Stimulated activated CD8-positive, alpha-beta memory T cell treated with anti-CD3 and anti-CD28 coated beads, Interleukin-2, amount 100 ng/mL, for 48 hours (primary cell): Measurements from ENCODE around the gene SCUBE1.

ENCODE experiments used
- DNase-seq, 2 donors: peaks; one replicate each; pipeline ENCODE4 v3.0.0-alpha.2; 2020; ENCODE audit warnings: low read depth in 2 of 2

Gene SCUBE1

DNA sequence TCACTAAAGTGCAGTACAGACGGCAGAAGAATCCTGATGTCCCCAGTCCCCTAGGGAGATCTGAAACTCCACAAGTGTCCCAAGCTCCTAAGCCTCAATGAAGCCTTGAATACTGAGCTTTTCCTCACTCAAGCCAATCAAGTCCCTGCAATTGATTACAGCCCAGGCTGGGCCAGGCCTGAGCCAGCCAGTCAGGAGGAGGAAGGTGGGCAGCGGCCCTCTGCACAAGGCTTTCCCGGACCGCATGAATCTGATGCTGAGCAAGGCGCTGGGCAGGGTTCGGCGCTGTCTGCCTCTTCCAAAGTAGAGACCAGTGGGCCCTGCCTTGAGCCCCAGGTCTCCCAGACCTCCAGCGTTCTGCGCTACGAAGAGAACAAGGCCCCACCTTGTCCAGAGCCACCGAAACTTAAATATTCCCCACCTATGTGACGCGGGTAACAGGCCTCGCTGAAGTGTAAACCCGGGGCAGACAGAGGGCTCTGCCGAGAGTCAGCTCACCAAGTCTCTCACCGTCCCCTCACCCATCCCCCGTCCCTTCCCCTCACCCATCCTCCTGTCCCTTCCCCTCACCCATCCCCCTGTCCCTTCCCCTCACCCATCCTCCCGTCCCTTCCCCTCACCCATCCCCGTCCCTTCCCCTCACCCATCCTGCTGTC, 63.2 kb downstream of the SCUBE1 start:
- no peak for DNase-seq

DNA sequence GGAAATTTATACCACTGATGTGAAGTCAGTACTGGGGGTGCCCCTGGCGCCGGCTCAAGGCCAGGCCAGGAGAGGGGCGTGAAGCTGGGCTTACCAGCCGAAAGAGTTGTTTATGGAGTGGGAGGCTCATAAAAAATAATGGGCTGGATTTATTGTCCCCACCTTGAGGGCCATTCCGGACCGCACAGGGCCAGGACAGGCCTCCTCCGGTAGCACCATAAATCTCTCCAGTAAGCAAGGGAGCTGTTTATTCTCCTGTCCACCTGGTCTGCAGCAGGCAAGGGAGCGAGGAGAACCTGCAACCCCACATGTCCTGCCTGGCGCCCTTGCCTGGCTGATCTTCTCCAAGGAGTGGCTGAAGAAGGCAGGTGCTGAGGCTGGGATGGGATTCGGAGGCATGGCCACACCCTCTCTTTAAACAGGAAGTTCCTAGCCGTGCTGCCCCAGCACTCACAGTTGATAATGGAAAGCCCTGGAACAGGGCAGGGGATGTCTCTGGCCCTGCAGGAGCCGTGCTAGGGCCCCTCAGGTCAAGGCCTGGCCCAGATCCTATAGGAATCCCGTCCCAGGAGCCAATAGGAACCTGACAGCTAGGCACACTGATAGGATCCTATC, 65.1 kb downstream of the SCUBE1 start:
- no peak for DNase-seq

DNA sequence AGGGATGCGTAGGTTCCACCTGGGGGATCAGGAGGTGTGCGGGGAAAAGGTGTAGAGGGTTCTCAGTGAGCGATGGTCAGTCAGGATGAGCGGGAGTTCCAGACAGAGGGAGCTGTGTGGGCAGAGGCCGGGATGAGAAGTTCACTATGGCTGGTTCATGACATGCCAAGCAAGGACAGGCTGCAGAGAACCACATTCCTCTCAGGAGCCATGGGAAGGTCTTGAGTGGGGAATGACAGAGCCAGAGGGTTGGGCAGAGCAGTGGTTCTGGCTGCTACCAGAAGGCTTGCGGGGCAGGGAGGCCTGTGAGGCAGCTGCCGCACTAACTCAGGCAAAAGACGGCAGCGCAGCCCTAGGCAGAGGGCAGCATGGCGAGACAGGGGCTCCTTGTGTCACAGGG, 66.1 kb downstream of the SCUBE1 start:
- DNase-seq, result no peak

DNA sequence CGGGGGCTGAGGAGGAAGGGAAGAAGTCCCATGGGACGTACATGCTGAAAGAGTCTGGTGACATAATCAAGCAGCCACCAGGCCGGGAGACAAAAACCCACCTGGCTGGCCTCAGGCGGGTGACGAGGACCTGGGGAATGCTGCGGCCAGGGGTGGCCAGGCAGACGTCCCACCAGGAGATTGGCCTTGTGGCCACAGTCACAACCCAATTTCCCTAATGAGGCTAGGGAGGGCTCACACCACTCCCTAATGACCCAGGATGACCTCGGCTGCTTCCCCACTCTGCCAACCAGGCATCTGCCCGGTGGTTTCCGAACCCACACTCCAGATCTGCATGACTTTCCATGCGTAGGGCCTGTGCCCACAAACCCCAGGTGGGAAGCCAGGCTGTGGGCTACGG, 66.9 kb downstream of the SCUBE1 start:
- DNase-seq, result no peak

DNA sequence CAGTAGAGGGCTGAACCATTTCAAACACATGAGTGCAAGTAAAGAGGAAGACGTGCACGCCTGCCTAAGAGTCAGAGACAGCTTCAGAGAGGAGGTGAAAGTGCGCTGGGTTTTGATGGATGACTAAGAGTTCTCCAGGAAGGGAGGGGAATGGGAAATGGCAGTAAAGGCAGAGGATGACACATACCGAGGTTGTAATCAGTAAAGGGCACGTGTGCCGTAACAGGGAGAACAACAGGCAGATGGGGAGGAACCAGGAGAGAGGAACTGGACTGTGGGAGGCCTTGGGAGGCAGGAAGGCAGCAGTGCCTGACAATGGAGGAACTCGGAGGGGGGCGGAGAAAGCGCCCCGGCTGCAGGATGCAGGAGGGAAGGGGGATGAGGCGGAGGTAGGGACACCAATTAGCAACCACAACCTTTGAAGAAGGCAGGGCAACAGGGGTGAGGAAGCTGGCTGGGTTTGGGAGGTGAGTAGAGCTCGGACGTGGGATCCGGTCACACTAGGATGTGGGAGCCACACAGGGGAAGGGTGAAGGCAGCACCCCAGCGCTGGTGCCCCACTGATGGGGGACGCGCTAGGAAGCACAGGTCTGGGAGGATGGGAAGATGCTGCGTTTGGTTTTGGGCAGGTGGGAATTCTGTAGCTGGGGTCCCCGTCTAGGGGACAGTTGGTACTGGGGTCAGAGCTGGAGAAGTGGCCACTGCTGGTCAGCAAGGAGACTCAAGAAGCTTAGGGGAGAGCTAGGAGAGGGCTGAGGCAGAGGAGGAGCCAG, 67.4 kb downstream of the SCUBE1 start:
- DNase-seq, result no peak

DNA sequence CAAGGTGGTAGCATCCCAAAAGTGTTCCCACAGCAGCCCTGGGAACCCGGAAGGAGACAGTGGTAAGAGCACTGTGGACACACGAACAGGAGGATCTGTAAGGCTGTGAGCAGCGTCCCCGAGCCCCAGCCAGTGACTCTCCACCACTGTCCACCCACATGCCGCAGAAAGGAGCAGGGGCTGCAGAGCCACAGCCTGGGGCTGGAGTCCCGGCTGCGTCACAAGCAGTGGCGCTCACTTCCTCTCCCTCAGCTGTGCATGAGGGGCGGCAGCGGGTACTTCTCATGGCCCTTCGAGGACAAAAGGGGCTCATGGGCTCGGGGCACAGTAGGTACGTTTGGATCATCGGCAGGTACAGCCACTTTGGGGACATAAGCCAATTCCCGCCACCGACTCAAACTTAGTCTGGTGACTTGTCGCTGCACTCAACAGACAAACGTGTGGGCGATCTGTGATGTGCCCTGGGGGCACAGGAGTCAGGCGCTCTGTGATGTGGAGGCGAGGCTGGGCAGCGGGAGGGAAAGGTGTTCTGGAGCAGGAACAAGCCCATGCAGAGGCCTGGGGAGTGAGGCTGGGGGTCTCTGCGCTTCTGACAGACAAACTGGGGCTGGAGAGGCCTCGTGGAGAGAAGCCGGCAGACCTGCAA, 68.5 kb downstream of the SCUBE1 start:
- DNase-seq, result no peak

DNA sequence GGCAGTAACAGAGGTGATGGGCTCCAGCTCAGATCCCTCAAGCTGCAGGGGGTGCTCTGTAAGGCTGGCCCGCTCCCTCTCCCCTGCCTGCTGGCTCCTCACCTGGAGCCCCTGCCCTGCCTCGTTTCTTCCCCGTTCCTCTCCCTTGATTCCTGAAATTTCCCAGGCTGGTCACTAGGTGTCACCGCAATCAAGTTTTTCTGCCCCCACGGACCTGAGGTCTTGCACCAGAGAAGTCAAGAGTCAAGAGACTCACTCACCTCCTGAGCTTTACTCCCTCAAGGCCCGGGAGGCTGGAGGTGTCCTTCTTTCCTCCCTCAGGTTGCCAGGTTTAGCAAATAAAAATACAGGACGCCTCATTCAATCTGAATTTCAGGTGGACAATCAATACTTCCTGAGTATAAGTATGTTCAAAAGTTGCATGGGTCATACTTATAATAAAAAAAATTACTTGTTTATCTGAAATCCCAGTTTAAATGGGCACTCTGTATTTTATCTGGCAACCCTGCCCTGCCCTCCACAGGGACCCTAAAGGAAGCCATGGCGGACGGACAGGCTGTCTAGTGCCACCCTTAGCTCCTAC, 69.2 kb downstream of the SCUBE1 start:
- no peak for DNase-seq

DNA sequence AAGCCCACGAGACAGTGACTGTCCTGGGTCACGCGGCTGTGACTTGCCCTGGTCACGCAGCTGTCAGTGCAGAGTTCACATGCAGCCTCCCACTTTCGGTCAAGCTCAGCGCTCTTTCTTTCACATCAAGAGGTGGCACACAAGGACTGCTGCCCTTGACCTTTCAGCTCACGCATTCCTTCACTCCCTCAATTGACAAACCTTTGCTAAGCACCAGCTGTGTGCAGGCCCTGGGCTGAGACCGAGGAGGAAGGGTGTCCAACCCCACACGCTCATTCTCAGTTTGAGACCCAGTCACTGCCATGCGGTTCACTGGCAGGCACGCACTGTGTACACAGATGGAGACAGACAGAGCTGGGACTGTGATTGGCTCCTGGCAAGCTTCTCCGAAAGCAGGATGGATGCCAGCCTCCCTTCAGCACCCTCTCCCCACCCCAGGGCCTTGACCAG, 70.3 kb downstream of the SCUBE1 start:
- DNase-seq, result no peak

DNA sequence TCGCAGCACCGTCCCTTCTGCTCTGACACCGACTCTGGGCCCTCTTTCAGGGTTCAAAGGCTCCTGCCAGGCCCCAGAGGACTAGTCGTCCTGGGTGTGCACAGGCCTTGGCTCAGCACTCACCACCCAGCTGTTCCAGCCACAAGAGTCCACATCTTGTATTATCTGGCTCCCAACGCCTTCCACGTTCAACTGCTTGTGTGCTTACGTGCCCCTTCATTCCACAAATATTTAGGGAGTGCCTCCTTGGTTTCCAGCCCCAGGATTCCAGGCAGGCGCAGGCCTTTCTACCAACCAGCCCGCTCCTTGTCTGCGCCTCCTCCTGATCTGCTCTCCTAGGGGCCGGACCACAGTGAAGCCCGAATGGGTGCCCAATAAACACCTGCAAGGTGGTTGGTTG, 70.9 kb downstream of the SCUBE1 start:
- DNase-seq, result no peak

DNA sequence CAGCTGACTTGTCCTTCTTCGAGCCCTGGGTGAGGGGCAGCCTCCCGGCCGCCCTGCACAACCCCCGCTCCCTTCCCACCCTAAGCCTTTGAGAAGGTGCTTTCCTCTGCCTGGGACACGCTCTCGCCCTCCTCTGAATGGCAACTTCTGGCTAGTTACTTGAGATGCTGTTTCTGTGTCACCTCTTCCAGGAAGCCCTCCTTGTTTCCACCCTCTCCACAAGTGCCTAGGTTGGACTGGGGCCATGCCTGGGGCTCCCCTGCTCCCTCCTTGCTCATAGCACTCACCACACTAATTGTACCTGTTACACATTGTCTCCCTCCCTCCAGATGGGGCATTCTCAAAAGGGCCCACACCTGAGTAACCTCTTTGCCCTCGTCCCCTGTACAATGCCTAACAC, 72.2 kb downstream of the SCUBE1 start:
- DNase-seq, result no peak

DNA sequence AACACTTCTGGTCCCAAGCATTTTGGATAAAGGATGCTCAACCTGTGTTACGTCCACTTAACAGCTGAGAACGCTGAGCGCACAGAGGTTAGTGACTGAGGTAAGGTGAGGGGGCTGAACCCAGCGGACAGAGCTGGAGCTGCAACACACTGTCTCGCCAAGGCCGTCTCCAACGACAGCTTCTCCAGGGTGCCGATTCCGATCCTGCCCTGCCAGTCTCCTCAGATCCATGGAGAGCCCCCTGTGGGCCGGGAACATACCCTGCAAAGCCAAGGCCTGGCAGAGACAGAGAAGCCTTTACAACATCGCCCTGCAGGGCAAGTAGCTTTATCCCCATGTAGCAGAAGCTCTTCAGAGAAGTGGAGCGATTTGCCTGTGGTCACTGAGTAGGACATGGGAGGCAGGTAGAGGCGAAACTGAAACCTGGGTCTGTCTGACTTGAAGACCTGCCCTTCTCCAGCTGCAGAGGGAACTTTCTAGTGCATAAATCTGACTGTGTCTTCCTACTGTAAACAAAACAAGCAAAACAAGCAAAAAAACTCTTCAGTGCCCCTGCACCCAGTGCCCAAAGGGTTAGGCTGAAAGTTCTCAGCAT, 72.8 kb downstream of the SCUBE1 start:
- DNase-seq, result no peak

DNA sequence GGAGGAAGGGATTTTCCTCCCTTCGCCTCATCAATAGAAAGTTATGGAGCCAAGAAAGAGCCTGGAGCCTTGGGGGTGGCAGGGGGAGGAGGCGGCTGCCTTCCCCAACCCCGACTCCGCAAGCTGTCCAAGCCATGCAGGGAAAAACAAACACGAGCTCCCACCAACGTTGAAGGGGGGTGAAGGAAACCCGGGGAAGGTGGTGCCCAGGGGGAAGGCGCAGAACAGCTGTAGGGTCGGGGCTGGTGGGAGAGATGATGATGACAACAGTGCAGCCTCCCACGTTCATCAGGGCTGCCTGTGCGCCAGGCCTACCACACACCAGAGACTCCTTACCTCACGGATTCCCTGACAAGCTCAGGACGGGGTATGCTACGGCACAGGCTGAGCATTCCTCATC, 73.5 kb downstream of the SCUBE1 start:
- no peak for DNase-seq

DNA sequence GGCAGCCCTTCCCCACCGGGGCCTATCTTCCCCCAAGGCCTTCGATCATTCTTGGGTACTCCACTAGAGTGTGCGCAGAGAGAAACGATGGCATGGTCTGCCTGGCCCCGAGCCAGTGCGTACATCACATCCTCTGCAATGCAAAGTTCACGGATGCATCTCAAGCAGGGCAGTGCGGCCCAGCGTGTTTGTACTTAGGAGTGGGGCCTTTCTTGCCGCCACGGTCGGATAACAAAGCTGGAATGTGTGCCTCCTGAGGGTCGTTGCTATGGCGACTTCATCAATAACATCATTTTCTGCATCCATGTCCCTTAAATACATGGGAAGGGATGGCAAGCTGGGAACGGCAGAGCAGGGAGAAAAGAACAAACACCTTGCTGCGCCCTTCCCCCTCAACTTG, 73.9 kb downstream of the SCUBE1 start:
- DNase-seq, result no peak

DNA sequence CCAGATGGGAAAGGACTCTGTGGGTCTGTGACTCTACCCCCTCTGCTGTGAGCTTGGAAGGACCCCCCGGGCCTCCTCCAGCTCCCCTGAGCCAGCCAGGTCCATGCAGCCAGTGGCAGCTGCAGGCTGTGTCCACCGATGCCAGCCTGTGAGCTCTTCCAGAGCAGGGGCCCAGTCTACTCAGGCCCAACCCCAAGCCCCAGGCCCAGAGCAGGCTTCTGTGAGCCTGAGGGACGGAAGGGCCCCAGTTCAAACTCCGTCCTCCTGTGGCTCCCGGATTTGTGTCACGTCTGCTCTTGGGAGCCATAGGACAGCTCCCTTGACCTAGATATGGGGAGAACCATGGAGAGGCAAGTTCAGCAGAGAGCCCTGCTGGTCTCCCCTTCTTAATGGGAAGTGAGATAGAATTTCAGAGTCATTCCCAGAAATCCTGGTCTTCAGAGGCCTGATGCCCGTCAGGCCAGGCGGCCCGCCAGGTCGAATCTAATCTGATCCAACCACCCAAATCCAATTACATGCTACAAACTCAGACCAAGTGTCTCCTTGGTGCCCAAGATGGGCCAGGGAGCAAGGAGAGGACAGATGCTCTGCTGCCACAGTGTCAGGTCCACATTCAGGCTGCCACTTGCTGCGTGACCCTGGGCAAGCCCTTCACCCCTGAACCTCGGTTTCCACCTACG, 75.1 kb downstream of the SCUBE1 start:
- no peak for DNase-seq

DNA sequence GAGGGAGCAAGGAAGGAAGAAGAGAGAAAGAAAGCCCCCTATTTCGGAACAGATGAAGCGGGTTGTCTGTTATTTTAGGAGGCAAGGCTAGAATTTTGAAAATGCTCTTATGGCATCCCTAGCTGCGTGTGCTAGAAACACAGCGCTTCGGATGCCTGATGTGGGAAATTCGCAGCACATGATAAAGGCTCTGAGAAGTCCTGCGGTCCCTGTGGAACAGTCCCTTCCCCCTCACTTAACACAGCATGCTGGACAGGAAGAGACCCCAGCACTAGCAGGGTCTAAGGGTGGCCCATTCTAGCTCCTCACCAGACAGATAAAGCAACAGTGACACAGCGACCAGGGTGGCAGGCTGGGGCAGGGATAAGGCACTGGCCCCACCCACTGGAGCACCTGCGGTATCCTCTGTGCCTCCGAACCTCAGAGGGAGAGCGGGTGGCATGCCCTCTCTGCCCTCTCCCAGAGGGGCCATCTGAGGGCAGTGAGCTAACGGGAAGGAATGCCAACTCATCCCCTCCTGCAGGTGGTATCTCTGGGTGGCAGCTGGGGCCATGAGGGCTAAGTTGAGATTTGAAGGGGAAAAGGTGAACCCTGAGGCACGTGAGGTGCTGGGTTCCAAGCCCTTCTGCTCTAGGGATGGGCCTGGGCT, 75.7 kb downstream of the SCUBE1 start:
- DNase-seq, result no peak

DNA sequence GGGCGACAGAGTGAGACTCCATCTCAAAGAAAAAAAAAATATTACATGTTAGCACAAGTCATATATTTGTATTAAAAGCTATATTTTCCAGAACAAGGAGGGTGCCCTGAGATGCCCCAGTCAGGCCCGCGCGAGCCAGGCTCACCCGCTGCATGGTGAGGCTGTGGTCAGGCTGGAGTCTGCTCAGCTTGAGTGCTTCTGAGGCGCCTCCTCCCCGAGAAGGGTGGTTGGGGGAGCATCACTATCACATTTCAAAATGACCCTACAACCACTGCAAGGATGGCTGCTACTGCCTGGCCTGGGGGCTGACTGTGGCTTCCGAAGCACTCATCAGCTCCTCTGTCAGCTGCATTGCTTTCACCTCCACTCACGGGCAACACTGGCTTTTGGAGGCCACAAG, 77.1 kb downstream of the SCUBE1 start:
- DNase-seq, result no peak

DNA sequence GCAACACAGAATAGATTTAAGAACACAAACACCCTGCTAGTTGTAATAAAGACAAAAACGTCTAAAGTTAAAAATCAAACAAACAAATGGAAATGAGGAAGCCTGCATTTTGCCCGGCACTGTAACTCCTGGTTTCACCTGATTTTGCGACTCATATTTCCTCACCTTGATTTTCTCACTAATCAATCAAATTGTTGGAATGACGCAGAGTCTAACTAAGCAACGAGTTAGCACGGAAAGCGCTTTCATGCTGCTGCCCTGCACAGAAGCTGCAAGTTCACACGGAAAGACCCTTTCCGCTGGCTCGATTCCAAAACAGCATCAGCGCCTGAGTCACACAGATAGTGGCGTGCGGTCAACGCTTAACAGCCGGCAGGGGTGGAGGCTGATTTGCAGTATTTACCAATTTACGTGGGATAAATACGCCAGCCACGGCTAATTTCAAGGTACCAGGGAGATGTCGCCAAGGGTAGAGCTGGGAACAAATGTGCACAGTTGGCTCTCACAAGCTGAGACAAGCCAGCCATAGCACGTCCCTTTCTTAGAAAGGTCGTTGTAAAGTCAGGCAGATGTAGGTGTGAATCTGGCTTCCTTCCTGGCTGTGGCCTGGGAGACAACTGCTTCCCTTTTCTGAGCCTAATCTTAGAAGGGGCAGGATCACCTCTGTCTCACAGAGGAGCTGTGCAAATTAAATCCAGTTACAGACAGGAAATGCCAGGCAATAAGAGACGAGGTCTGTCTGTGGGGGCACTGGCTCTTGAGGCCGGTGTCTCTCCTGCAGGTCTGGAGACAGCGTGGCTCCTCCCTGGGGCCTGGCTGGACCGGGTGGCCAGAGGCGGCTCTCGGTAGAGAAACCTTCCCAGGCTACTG, 79.3 kb downstream of the SCUBE1 start:
- peak; percentile 74 for DNase-seq

DNA sequence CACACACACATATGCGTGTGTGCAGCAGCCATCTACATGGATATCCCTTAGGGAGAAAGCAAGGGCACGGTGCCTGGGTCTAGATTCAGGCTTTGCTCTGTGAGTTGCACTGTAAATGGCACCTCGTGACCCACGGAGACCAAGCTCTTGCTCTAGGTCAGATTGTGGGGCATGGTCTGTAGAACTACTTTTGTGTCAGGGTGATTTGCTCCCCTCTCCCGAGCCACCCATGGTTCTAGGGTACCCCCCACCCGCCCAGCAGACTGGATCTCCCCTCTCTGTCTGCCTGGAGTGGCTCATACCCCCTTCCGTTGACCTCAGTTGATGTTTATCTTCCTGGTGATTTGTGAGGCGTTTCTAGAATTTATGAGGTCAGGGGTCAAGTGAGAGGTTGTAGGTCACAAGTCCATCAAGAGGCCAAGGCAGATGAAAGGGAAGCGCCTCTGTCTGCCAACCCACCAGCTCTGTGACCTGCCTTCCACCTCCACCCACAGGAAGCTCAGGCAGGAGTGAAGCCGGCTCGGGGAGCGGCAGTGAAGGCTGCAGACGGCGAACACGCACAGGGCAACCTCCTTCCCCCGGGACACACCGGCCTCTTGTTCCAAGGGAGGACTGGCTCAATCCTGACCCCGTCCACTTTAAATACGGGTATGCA, 80.1 kb downstream of the SCUBE1 start:
- DNase-seq, result peak in 1 of 2 donors; percentile 14
